ENCODE data around the gene GUCY2C. TPM values are rescaled to one million over a fixed set of nuclear protein-coding genes. Genes with fewer than 3 reads are reported as not detected.

The GUCY2C gene
- total and polyA plus RNA-seq, 5 donors = 0.02 TPM; not detected in 4

DNA sequence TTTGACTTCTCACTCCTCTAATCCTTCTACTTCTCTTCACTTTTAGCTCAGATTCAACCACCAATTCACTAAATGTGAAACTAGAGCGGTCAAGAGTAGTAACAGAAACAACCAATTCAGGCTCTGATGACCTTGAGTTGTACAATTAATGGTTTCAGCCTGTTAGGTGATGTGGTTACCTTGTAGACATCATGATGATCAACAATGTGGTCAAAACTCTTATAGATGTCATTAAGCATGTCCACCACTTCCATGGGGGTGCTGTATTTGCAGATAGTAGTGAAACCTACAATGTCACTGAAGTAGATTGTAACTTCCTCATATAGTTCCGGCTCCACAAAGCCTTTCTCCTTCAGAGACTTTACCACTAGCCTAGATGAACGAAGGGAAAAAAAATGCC lies 74.6 kb downstream of the GUCY2C start:
- H3K27ac ChIP-seq (ENCODE audit: low read length) = no peak overlapping the region
- ATAC-seq (no peak), DNase-seq (no peak)
- 88% methylated on average over 3 of the region's 3 CpGs for WGBS
- no peaks in the 10 kb centered on the region for H3K4me1 ChIP-seq (ENCODE audit: control insufficient read depth, insufficient read depth, low read length)
- no peaks in the 10 kb centered on the region for H3K27me3 ChIP-seq (ENCODE audit: control insufficient read depth, insufficient read depth)
- H3K9me3 ChIP-seq (ENCODE audit: control insufficient read depth, low read length) = no peaks in the 10 kb centered on the region
- H3K4me3 ChIP-seq (ENCODE audit: low read length) = no peak overlapping the region
- intact Hi-C loops (cut with DNase I) = no loop called here

DNA sequence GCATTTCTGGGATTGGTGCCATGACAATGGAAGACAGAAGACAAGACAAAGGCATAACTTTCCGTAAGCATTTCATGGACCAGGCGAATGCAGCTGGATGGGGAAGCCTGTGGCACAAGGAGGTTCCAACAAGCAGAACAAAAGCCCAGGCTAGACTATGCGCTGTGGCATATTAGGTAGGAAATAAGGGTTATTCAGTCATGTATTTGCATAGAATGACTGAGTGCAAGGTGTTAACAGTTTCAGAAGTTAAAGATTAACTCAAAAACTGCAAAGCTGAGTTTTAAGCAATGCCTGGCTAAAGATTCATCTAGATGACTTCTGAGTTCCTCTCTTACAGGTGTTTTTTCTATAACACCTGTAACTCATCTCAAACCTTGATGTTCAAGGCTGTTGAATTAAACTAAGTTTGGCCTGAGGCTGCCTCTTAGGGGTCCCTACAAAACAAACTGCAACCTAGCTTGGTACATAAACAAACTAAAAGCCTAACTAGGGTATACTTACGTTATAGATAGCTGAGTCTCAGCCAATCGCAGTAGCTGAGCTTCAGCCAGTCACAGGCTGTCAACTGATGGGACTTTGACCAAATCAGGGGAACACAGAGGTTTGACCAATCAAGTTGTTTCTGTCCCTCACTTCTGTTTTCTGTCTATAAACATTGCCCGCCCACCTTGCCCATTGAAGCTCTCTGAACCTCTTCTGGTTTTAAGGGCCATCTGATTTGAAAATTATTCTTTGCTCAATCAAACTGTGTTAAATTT lies 76.5 kb downstream of the GUCY2C start:
- Histone ChIP-seq H3K4me1 (ENCODE audit: control insufficient read depth, insufficient read depth, low read length) (no peaks in the 10 kb centered on the region), H3K27me3 (ENCODE audit: control insufficient read depth, insufficient read depth) (no peaks in the 10 kb centered on the region), H3K4me3 (ENCODE audit: low read length) (no peak overlapping the region), H3K27ac (ENCODE audit: low read length) (no peak overlapping the region), H3K9me3 (ENCODE audit: control insufficient read depth, low read length) (no peaks in the 10 kb centered on the region)
- ATAC-seq = no peak
- intact Hi-C loops (cut with DNase I) = loop anchor here in 2 of 4 donors (5.0 to 10.0 kb wide), 2 partner anchors 105 to 383 kb away; no protein-coding TSS in a partner anchor
- no peak for DNase-seq
- 92% methylated on average over 6 of the region's 6 CpGs for WGBS

DNA sequence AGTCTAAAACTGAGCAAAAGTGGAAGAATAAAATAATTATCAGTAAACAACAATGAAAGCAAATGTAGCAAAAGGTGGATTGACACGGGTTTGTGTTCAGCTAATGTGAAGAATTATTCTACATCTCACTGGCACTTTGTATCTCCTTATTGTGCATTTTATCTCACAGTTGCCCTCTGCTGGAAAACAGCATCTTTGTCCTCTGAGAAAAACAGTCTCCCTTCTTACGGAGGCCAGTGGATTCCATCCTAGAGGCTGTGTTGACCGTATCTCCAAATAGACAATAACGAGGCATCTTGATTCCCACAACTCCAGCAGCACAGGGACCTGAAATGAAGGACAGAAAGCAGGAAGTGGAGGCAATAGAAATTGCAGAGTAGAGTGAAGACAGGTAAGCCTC lies 77.4 kb downstream of the GUCY2C start:
- no peaks in the 10 kb centered on the region for H3K27me3 ChIP-seq (ENCODE audit: control insufficient read depth, insufficient read depth)
- intact Hi-C loops (cut with DNase I) = loop anchor here in 2 of 4 donors (5.0 to 10.0 kb wide), 2 partner anchors 104 to 382 kb away; no protein-coding TSS in a partner anchor
- no peak overlapping the region for H3K4me3 ChIP-seq (ENCODE audit: low read length)
- H3K4me1 ChIP-seq (ENCODE audit: control insufficient read depth, insufficient read depth, low read length) = peaks cover under 1% of the 10 kb centered on the region
- H3K27ac ChIP-seq (ENCODE audit: low read length) = no peak overlapping the region
- DNase-seq (no peak), ATAC-seq (no peak)
- WGBS = 31% methylated on average over 4 of the region's 4 CpGs
- no peaks in the 10 kb centered on the region for H3K9me3 ChIP-seq (ENCODE audit: control insufficient read depth, low read length)

DNA sequence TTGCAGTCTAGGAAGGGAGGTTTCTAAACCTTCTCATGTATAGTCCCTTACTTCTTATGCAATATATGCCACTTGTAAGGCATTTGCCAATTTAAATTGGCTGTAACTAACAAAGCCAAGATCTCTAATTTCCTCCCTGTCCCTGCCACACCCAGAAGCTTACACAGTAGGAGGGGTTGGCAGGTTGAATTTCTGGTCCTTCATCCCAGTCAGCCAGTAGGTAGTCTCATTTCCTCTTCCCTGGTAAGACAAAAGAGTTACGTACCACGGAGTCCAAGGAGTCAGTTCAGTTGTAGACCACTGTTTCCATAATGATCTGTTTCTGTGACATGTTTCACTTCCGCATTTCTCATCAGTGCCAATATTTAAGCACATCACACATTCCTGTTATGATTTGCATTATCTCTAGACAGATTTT lies 81.7 kb downstream of the GUCY2C start:
- intact Hi-C loops (cut with DNase I) = loop anchor here in 2 of 4 donors (5.0 to 10.0 kb wide), 2 partner anchors 100 to 377 kb away; no protein-coding TSS in a partner anchor
- no peaks in the 10 kb centered on the region for H3K27me3 ChIP-seq (ENCODE audit: control insufficient read depth, insufficient read depth)
- H3K4me1 ChIP-seq (ENCODE audit: control insufficient read depth, insufficient read depth, low read length) = peaks cover 13% of the 10 kb centered on the region
- no peak overlapping the region for H3K4me3 ChIP-seq (ENCODE audit: low read length)
- H3K9me3 ChIP-seq (ENCODE audit: control insufficient read depth, low read length) = no peaks in the 10 kb centered on the region
- no peak overlapping the region for H3K27ac ChIP-seq (ENCODE audit: low read length)
- WGBS = 42% methylated on average over 3 of the region's 3 CpGs
- ATAC-seq (peak in 1 of 2 donors; percentile 44), DNase-seq (no peak)

DNA sequence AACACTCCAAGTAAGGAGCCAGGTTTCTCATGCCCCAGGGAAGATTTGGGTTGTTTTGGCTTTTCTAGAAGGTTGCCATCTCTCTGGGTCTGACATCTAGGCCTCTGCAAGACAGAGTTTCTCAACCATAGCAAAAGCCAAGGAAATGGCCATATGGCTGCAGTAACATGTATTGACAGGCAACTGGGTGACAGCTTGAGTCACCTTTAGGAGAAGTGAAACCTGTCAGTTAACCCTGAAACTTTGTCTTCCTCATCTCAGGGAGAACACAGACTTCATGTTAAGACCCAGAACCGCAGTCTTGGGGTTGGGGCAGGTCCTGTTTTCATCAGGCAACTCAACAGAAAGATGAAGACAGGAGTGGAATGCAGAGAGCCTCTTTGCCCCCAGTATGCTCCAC lies 82.7 kb downstream of the GUCY2C start:
- 87% methylated on average over 1 of the region's 1 CpG for WGBS
- Histone ChIP-seq H3K27me3 (ENCODE audit: control insufficient read depth, insufficient read depth) (no peaks in the 10 kb centered on the region), H3K27ac (ENCODE audit: low read length) (peak overlapping the region; percentile 5), H3K9me3 (ENCODE audit: control insufficient read depth, low read length) (no peaks in the 10 kb centered on the region), H3K4me1 (ENCODE audit: control insufficient read depth, insufficient read depth, low read length) (peaks cover 13% of the 10 kb centered on the region), H3K4me3 (ENCODE audit: low read length) (no peak overlapping the region)
- ATAC-seq = no peak
- intact Hi-C loops (cut with DNase I) = loop anchor here in 1 of 4 donors (10.0 kb wide), 1 partner anchor 99 kb away; no protein-coding TSS in a partner anchor
- DNase-seq = no peak

DNA sequence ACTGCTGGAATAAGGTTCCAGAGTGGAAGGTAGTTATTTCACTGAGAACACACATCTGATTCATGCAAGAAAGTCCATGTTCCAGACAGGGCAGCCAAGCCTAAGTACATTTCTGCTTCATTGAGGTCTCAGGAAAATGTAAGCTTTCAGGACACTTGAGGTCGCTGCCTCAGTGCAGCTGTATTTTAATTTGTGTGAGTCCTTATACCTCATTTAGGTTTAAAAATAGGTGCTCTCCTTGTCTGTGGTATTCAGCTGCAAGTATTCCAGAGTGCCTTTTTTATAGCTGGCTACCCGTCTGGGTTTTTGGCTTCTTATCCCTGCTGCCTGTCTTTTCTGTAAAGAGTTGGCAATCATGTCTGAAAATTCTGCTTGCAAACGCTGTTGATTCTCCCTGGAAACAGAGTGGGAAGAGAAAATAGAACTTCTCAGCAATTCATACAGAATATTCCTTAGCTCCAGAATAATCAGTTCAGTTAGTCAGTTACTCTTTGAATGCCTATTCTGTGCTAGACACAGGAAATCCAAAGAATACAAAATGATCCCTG lies 83.4 kb downstream of the GUCY2C start:
- intact Hi-C loops (cut with DNase I) = loop anchor here in 1 of 4 donors (10.0 kb wide), 1 partner anchor 98 kb away; no protein-coding TSS in a partner anchor
- H3K27me3 ChIP-seq (ENCODE audit: control insufficient read depth, insufficient read depth) = no peaks in the 10 kb centered on the region
- DNase-seq (no peak), ATAC-seq (no peak)
- no peak overlapping the region for H3K4me3 ChIP-seq (ENCODE audit: low read length)
- peak overlapping the region; percentile 68 for H3K27ac ChIP-seq (ENCODE audit: low read length)
- H3K4me1 ChIP-seq (ENCODE audit: control insufficient read depth, insufficient read depth, low read length) = peaks cover 13% of the 10 kb centered on the region
- WGBS = 26% methylated on average over 3 of the region's 3 CpGs
- H3K9me3 ChIP-seq (ENCODE audit: control insufficient read depth, low read length) = no peaks in the 10 kb centered on the region

DNA sequence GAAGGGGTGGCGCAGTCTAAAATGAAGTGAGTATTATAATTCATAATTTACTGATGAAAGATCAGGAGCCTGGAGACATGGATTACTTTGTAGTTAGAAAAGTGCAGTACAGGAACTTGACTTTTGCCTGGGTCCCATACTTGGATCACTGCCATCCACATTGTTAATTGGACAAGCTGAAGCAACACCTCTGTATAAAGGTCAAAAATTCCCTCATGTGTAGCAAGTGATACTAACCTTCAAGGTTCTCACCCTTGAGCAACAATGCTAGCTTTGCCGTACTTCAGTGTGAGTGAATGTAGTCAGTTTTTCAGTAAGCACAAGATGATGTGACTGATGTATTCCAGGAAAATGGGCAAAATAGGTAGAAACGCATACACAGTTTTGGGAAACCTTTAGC lies 84.1 kb downstream of the GUCY2C start:
- intact Hi-C loops (cut with DNase I) = loop anchor here in 1 of 4 donors (10.0 kb wide), 1 partner anchor 97 kb away; no protein-coding TSS in a partner anchor
- no peak for DNase-seq
- no peak overlapping the region for H3K27ac ChIP-seq (ENCODE audit: low read length)
- peaks cover 13% of the 10 kb centered on the region for H3K4me1 ChIP-seq (ENCODE audit: control insufficient read depth, insufficient read depth, low read length)
- no peak overlapping the region for H3K4me3 ChIP-seq (ENCODE audit: low read length)
- no peak for ATAC-seq
- H3K27me3 ChIP-seq (ENCODE audit: control insufficient read depth, insufficient read depth) = no peaks in the 10 kb centered on the region
- 86% methylated on average over 3 of the region's 3 CpGs for WGBS
- no peaks in the 10 kb centered on the region for H3K9me3 ChIP-seq (ENCODE audit: control insufficient read depth, low read length)

DNA sequence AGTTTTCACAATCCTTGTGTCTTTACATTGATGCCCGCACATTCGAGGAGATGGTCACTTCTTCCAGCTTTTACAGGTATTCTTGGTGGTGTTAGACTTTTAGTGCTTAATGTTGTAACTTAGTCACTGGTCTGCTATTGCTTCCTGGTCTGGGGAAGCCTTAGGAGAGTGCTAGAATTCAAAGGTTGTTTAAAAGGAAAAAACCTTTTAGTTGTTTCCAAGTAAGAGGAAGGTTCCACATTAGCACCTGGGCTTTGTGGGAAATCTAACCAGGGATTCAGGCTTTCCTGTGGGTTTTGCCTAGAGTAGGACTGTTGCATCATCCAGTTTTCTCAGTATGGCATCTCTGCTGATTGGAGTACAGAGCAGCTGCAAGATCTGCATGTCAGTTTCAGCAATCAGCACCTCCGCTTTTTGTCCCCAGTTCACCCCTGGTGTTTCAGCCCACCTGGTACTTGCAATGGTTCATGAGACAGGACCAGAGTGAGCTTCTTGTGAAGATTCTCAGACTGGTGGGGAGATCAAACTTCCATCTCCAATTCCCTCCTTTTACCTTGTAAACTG lies 84.7 kb downstream of the GUCY2C start:
- peaks cover 13% of the 10 kb centered on the region for H3K4me1 ChIP-seq (ENCODE audit: control insufficient read depth, insufficient read depth, low read length)
- H3K27me3 ChIP-seq (ENCODE audit: control insufficient read depth, insufficient read depth) = no peaks in the 10 kb centered on the region
- no peak for ATAC-seq
- H3K9me3 ChIP-seq (ENCODE audit: control insufficient read depth, low read length) = no peaks in the 10 kb centered on the region
- 94% methylated on average over 3 of the region's 3 CpGs for WGBS
- DNase-seq = no peak
- intact Hi-C loops (cut with DNase I) = loop anchor here in 1 of 4 donors (10.0 kb wide), 1 partner anchor 97 kb away; no protein-coding TSS in a partner anchor
- H3K27ac ChIP-seq (ENCODE audit: low read length) = no peak overlapping the region
- no peak overlapping the region for H3K4me3 ChIP-seq (ENCODE audit: low read length)

DNA sequence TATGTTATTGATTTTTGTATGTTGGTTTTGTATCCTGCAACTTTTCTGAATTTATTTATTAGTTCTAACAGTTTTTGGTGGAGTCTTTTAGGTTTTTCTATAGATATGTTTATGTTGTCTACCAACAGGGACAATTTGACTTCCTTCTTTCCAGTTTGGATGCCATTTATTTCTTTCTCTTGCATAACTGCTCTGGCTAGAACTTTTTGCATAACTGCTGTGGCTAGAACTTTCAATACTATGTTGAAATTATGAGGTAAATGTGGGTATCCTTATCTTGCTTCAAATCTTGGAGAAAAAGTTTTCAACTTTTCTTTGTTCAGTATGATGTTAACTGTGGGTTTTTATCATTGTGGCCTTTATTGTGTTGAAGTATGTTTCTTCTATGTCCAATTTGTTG lies 88.8 kb downstream of the GUCY2C start:
- intact Hi-C loops (cut with DNase I) = no loop called here
- Histone ChIP-seq H3K9me3 (ENCODE audit: control insufficient read depth, low read length) (no peaks in the 10 kb centered on the region), H3K27ac (ENCODE audit: low read length) (no peak overlapping the region), H3K4me1 (ENCODE audit: control insufficient read depth, insufficient read depth, low read length) (peaks cover 3% of the 10 kb centered on the region), H3K27me3 (ENCODE audit: control insufficient read depth, insufficient read depth) (no peaks in the 10 kb centered on the region), H3K4me3 (ENCODE audit: low read length) (no peak overlapping the region)
- no peak for ATAC-seq
- no peak for DNase-seq

DNA sequence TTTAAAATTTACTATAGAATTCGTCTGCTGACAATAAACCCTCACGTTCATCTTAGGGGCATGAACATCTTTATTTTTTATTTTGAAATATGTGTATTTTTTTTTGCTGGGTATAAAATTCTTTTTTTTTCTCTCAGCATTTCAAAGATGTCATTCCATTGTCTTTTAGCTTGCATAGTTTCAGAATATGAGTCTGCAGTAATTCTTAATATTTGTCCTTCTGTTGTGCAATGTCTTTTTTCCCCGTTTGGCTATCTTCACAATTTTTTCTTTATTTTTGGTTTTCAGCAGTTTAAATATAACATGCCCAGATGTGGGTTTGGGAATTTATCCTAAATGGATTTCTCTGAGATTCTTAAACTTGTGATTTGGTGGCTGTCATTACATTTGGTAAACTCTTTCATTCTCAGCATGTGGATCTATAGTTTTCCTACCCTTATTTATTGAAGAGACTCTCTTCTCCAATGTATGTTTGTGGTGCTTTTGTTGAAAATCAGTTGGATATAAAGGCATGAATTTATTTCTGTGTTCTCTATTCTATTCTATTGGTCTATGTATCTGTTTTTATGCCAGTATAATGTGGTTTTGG lies 90.9 kb downstream of the GUCY2C start:
- no peaks in the 10 kb centered on the region for H3K9me3 ChIP-seq (ENCODE audit: control insufficient read depth, low read length)

More for the DNA sequence above, 90.9 kb downstream of the GUCY2C start:
- intact Hi-C loops (cut with DNase I) = no loop called here
- WGBS = 79% methylated on average over 3 of the region's 3 CpGs
- DNase-seq (no peak), ATAC-seq (no peak)
- no peak overlapping the region for H3K27ac ChIP-seq (ENCODE audit: low read length)
- no peaks in the 10 kb centered on the region for H3K4me1 ChIP-seq (ENCODE audit: control insufficient read depth, insufficient read depth, low read length)
- no peaks in the 10 kb centered on the region for H3K27me3 ChIP-seq (ENCODE audit: control insufficient read depth, insufficient read depth)
- no peak overlapping the region for H3K4me3 ChIP-seq (ENCODE audit: low read length)

All from right cardiac atrium (tissue), 5 donors.